BE2C (cell line): ENCODE results near the gene DCDC2C.

ENCODE experiments used
- DNase-seq: peaks from one replicate; pipeline ENCODE4 v3.0.0-alpha.2; 2020
- H3K27me3 ChIP-seq: fragments of 250-450 bp; sonication (Bioruptor Pico); 2 replicates; pipeline ENCODE4 v1.5.1; 2020; ENCODE audit warnings: mild to moderate bottlenecking
- H3K36me3 ChIP-seq: fragments of 250-450 bp; sonication (Bioruptor Pico); 2 replicates; pipeline ENCODE4 v1.5.1; 2020; ENCODE audit warnings: mild to moderate bottlenecking
- H3K4me1 ChIP-seq: fragments of 250-450 bp; sonication (Bioruptor Pico); 2 replicates; pipeline ENCODE4 v1.5.1; 2020
- H3K4me3 ChIP-seq: 2 replicates; pipeline ENCODE4 v1.5.1; 2011; ENCODE audit warnings: low read depth, low read length
- H3K9me3 ChIP-seq: fragments of 250-450 bp; sonication (Bioruptor Pico); 2 replicates; pipeline ENCODE4 v1.5.1; 2020
- TF ChIP-seq, protein P1 (sequence below): IDR thresholded peaks from 2 replicates; pipeline ENCODE4 v1.5.1; 2012; ENCODE audit warnings: mild to moderate bottlenecking, low read depth, low read length

DCDC2C gene

DNA sequence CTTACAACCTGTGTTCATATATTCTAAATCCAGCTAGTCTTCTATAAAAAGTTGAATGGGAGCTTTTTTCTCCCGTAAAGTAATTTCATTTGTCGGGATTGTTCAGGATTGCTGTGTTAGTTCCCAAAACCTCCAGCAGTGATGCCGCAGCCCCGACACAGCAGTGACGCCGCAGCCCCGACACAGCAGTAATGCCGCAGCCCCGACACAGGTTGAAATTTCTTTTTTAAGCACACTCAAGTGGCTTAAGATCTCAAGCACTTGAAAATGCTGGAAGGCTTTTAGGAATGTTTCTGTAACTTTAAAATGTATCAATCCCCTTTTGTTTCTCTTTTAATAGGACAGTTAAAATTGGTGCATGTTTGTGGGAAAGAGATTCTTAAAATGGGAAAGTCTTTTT, 145.4 kb downstream of the DCDC2C start:
- Histone ChIP-seq H3K4me3 (no peak overlapping the region), H3K36me3 (no peaks in the 10 kb centered on the region), H3K9me3 (no peaks in the 10 kb centered on the region), H3K4me1 (no peaks in the 10 kb centered on the region), H3K27me3 (peaks cover 19% of the 10 kb centered on the region)
- TF ChIP-seq, protein P1, sequence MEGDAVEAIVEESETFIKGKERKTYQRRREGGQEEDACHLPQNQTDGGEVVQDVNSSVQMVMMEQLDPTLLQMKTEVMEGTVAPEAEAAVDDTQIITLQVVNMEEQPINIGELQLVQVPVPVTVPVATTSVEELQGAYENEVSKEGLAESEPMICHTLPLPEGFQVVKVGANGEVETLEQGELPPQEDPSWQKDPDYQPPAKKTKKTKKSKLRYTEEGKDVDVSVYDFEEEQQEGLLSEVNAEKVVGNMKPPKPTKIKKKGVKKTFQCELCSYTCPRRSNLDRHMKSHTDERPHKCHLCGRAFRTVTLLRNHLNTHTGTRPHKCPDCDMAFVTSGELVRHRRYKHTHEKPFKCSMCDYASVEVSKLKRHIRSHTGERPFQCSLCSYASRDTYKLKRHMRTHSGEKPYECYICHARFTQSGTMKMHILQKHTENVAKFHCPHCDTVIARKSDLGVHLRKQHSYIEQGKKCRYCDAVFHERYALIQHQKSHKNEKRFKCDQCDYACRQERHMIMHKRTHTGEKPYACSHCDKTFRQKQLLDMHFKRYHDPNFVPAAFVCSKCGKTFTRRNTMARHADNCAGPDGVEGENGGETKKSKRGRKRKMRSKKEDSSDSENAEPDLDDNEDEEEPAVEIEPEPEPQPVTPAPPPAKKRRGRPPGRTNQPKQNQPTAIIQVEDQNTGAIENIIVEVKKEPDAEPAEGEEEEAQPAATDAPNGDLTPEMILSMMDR: no peak
- no peak for DNase-seq

DNA sequence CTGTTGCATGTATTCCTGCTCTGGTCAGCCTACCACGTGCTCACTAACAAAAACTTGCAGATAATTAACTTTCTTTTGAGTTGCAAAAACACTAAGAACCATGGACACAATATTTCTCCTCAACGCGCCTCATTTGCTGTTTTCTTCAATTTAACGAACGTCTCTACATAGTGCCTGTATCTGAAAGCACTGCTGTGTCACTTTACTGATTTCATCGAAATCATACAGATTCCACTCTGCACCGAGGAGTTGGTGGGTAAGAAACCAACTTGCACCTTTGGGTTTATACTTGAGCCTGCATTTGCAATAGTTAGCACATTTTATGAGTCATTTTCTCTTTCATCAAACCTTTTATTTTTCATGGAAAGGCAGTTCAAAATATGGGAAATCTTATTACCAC, 145.8 kb downstream of the DCDC2C start:
- Histone ChIP-seq H3K9me3 (no peaks in the 10 kb centered on the region), H3K4me3 (no peak overlapping the region), H3K4me1 (no peaks in the 10 kb centered on the region), H3K27me3 (peaks cover 19% of the 10 kb centered on the region), H3K36me3 (no peaks in the 10 kb centered on the region)
- TF ChIP-seq, protein P1: no peak
- DNase-seq: no peak

DNA sequence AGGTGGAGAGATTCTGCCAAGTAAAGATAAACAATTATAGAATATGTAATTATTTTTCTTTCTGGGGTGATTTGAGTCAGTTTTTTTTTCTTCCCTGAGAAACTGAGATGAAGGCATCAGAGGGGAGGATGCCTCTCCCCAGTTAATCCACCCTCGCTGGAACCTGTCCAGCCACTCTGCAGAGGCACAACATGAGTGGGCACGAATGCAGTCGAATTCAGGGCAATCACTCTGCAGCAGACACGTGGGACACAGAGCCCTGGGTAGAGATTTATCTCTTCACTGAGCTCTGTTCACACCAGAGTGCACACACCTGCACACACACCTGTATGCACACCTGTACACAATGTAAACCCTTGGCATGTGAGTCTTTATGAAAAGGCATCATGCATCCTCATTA, 154.2 kb downstream of the DCDC2C start:
- H3K4me1 ChIP-seq: no peaks in the 10 kb centered on the region
- H3K9me3 ChIP-seq: no peaks in the 10 kb centered on the region
- H3K4me3 ChIP-seq: no peak overlapping the region
- TF ChIP-seq, protein P1: no peak
- H3K36me3 ChIP-seq: no peaks in the 10 kb centered on the region
- no peaks in the 10 kb centered on the region for H3K27me3 ChIP-seq
- no peak for DNase-seq

DNA sequence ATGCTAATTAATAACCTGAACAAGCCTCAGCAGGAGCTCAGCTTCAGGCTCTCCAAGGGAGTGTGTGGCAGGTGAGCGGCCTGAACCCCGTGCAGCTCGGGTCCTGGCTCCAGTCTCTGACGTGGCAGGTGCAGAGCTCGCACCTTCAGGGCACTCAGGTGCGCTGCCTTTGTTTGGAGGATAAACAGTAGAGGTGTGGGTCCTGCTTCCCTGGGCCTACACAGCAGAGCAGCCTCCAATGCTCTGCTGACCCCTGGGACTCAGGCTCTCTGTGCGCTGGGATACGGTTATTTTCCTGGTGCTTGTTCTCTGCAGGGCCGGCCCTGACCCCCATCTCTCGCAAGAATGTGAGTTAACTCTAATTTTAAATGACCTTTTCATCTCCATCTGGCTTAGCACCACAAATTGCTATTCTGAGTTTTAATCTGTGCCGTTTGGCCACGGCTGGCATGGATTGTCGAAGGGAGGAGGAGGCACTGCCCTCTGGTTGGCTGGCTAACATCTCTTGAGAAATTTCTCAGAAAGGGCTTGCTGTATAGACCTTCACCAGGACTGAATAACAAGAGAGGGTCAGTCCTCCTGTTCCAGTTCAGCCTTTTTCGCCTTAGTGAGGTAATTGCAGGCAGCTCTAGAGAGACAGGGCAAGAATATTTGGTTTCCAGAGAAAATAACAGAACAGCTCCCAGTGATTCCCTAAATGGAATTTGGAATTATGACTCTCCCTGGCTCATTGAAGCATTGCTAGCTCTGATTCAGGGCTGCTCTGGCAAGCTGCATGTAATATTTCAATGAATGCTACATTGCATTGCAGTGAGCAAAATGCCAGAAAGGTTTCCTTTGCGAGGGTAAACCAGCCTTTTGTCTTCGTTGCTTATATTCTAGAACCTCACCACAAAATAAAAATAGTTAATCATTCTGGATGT, 161.8 kb downstream of the DCDC2C start:
- TF ChIP-seq, protein P1: no peak

DNA sequence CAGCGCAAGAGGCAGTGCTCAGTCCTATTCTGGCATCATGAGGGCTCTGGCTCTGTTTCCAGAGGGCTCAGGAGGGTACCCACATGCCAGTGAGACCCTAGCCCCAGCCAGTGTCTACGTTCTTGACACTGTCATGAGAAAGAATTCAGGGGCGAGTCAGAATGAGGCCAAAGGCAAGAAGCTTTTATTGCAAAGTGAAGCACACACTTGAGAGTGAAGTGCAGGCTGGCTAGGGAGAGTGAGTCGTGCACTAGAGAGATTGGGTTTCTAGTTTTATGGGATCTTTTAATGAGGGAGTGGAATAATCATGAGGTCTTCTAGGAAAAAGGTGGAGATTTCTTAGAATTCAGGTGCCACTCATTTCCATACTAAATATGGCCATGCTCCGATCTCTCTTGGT, 164.1 kb downstream of the DCDC2C start:
- Histone ChIP-seq H3K4me3 (no peak overlapping the region), H3K4me1 (no peaks in the 10 kb centered on the region), H3K9me3 (no peaks in the 10 kb centered on the region), H3K27me3 (peaks cover 13% of the 10 kb centered on the region), H3K36me3 (no peaks in the 10 kb centered on the region)
- no peak for DNase-seq
- TF ChIP-seq, protein P1: no peak

More for the DNA sequence above, 161.8 kb downstream of the DCDC2C start:
- H3K9me3 ChIP-seq: no peaks in the 10 kb centered on the region
- no peaks in the 10 kb centered on the region for H3K36me3 ChIP-seq
- no peak for DNase-seq
- no peaks in the 10 kb centered on the region for H3K27me3 ChIP-seq
- no peak overlapping the region for H3K4me3 ChIP-seq
- H3K4me1 ChIP-seq: no peaks in the 10 kb centered on the region
